MM.1S (cell line): ENCODE measurements around the gene HCN1.
"Not testable (repeated sequence)": the region's sequence is repeated elsewhere in the genome, so short reads cannot be mapped to it uniquely, and the experiment has no call there.

Experiments
- DNase-seq: peaks from one replicate; pipeline ENCODE4 v3.0.0-alpha.2; 2015
- H2AFZ ChIP-seq: fragments of 300-600 bp; sonication (generic); 2 replicates; pipeline ENCODE4 v1.6.0; 2016; ENCODE audit warnings: antibody characterized with exemption, low read length
- H3F3A ChIP-seq: fragments of 300-600 bp; sonication (generic); 2 replicates; pipeline ENCODE4 v1.6.1; 2016; ENCODE audit warnings: mild to moderate bottlenecking, antibody characterized with exemption, low read length, moderate library complexity, mixed read lengths; ENCODE audit not compliant: insufficient read depth
- H3K27ac ChIP-seq: fragments of 300-600 bp; sonication (generic); 2 replicates; pipeline ENCODE4 v1.5.1; 2016; ENCODE audit warnings: mild to moderate bottlenecking, low read length
- H3K27me3 ChIP-seq: fragments of 300-600 bp; sonication (generic); replicated peaks from 2 replicates; pipeline ENCODE4 v1.6.0; 2016; ENCODE audit warnings: low read length; ENCODE audit not compliant: insufficient read depth
- H3K36me3 ChIP-seq: fragments of 300-600 bp; sonication (generic); replicated peaks from 2 replicates; pipeline ENCODE4 v1.6.1; 2016; ENCODE audit warnings: mild to moderate bottlenecking, low read length, mixed read lengths; ENCODE audit not compliant: insufficient read depth
- H3K4me1 ChIP-seq: fragments of 300-600 bp; sonication (generic); 2 replicates; pipeline ENCODE4 v1.6.1; 2016; ENCODE audit warnings: low read length, mixed read lengths
- H3K4me2 ChIP-seq: fragments of 300-600 bp; sonication (generic); 2 replicates; pipeline ENCODE4 v1.6.0; 2016; ENCODE audit warnings: low read depth, low read length
- H3K4me3 ChIP-seq: fragments of 300-600 bp; sonication (generic); 2 replicates; pipeline ENCODE4 v1.5.1; 2016; ENCODE audit warnings: low read length, mixed read lengths
- H3K79me2 ChIP-seq: fragments of 300-600 bp; sonication (generic); 2 replicates; pipeline ENCODE4 v1.6.1; 2016; ENCODE audit warnings: mixed run types, low read length, mixed read lengths
- H3K9ac ChIP-seq: fragments of 300-600 bp; sonication (generic); 2 replicates; pipeline ENCODE4 v1.6.1; 2016; ENCODE audit warnings: low read length, mixed read lengths
- H3K9me2 ChIP-seq: fragments of 300-600 bp; sonication (generic); replicated peaks from 2 replicates; pipeline ENCODE4 v1.6.1; 2016; ENCODE audit warnings: mild to moderate bottlenecking, low read length, mixed read lengths; ENCODE audit not compliant: insufficient read depth
- H3K9me3 ChIP-seq: fragments of 300-600 bp; sonication (generic); replicated peaks from 2 replicates; pipeline ENCODE4 v1.6.1; 2016; ENCODE audit warnings: mild to moderate bottlenecking, low read length, mixed read lengths; ENCODE audit not compliant: insufficient read depth
- H4K20me1 ChIP-seq: fragments of 300-600 bp; sonication (generic); 2 replicates; pipeline ENCODE4 v1.6.1; 2016; ENCODE audit warnings: mild to moderate bottlenecking, low read length, moderate library complexity, mixed read lengths; ENCODE audit not compliant: insufficient read depth
- EZH2 ChIP-seq: fragments of 300-600 bp; sonication (generic); optimal IDR thresholded peaks from 2 replicates; pipeline ENCODE3; 2017; ENCODE audit warnings: low read depth, mild to moderate bottlenecking, antibody characterized with exemption, low read length, mixed read lengths
- EZH2phosphoT487 ChIP-seq: fragments of 300-600 bp; sonication (generic); IDR thresholded peaks from 2 replicates; pipeline ENCODE4 v1.6.1; 2018; ENCODE audit warnings: antibody characterized with exemption, low read length
- TF ChIP-seq, protein P1 (sequence below): fragments of 300-600 bp; sonication (generic); IDR thresholded peaks from 2 replicates; pipeline ENCODE4 v1.5.1; 2016; ENCODE audit warnings: antibody characterized with exemption, low read length, mixed read lengths

The HCN1 gene

DNA sequence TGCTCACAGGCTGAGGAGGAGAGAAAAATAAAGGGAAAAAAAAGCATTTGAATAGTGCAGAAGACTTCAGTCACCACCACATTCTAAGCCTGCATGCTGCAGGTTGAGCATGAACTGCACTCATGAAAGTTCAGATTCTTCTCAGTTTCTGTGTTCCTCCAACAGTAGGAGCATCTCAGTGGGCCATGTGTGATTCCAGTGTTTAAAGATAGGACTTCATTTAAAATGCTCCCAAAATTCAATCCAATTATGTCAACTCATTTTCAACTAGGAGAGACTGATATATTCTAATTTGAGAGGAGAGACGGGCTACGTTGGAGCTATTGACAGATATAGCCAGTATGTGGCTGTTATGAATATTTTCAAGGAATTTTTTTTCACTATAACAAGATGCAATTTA is 186.8 kb downstream of the HCN1 start:
- H3F3A ChIP-seq: no peaks in the 10 kb centered on the region
- H3K36me3 ChIP-seq: no peaks in the 10 kb centered on the region
- no peak for DNase-seq
- H3K4me3 ChIP-seq: no peak overlapping the region
- H3K9me2 ChIP-seq: no peaks in the 10 kb centered on the region
- H3K9ac ChIP-seq: no peak overlapping the region
- no peak overlapping the region for H3K4me2 ChIP-seq
- no peaks in the 10 kb centered on the region for H4K20me1 ChIP-seq
- TF ChIP-seq, protein P1, sequence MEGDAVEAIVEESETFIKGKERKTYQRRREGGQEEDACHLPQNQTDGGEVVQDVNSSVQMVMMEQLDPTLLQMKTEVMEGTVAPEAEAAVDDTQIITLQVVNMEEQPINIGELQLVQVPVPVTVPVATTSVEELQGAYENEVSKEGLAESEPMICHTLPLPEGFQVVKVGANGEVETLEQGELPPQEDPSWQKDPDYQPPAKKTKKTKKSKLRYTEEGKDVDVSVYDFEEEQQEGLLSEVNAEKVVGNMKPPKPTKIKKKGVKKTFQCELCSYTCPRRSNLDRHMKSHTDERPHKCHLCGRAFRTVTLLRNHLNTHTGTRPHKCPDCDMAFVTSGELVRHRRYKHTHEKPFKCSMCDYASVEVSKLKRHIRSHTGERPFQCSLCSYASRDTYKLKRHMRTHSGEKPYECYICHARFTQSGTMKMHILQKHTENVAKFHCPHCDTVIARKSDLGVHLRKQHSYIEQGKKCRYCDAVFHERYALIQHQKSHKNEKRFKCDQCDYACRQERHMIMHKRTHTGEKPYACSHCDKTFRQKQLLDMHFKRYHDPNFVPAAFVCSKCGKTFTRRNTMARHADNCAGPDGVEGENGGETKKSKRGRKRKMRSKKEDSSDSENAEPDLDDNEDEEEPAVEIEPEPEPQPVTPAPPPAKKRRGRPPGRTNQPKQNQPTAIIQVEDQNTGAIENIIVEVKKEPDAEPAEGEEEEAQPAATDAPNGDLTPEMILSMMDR: no peak
- TF ChIP-seq EZH2 (no peak), EZH2phosphoT487 (no peak)
- no peaks in the 10 kb centered on the region for H3K4me1 ChIP-seq
- H3K9me3 ChIP-seq: no peaks in the 10 kb centered on the region
- H3K79me2 ChIP-seq: no peaks in the 10 kb centered on the region
- H2AFZ ChIP-seq: no peak overlapping the region
- no peaks in the 10 kb centered on the region for H3K27me3 ChIP-seq
- H3K27ac ChIP-seq: no peak overlapping the region

DNA sequence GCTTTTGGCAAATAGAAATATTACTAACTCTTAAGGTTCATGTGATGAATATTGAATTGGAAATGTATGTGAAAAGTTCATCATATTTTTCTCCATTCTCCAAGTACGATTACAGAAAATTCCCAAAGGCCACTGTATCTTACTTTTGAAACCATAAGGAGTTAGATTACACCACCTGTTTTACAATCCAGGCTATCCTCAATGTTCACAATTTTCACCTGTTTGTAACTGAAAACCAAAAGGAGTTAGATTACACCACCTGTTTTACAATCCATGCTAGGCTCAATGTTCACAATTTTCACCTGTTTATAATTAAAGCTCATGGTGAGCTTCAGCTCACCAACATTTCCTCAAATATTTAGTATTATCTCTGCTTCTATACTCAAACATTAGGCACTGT is 188.0 kb downstream of the HCN1 start:
- no peaks in the 10 kb centered on the region for H3K9me3 ChIP-seq
- H3K9me2 ChIP-seq: no peaks in the 10 kb centered on the region
- TF ChIP-seq EZH2 (no peak), EZH2phosphoT487 (no peak)
- TF ChIP-seq, protein P1: no peak
- H3K4me1 ChIP-seq: no peaks in the 10 kb centered on the region
- no peaks in the 10 kb centered on the region for H4K20me1 ChIP-seq
- H2AFZ ChIP-seq: no peak overlapping the region
- no peak for DNase-seq
- H3K27me3 ChIP-seq: no peaks in the 10 kb centered on the region
- H3K4me2 ChIP-seq: no peak overlapping the region
- no peak overlapping the region for H3K4me3 ChIP-seq
- no peak overlapping the region for H3K9ac ChIP-seq
- no peak overlapping the region for H3K27ac ChIP-seq
- H3F3A ChIP-seq: no peaks in the 10 kb centered on the region
- H3K36me3 ChIP-seq: no peaks in the 10 kb centered on the region
- no peaks in the 10 kb centered on the region for H3K79me2 ChIP-seq

DNA sequence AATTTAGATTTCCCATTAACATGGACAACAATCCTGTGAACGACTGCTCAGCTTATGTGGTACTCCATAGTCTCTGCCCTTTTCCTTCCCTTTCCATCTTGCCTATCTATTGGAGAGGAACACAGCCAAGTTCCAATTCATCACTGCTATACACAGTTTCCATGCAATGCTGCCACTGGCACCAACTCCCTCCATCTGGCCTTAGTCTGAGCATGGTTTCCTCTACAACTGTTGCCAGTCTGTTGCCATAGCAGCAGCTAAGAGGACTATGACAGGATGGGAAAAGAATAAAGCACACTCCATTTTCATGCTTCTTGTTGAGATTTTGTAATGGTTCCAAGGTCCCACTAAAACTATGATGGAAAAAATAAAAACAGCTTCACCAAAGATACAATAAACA is 189.0 kb downstream of the HCN1 start:
- Histone ChIP-seq H3K27me3 (no peaks in the 10 kb centered on the region), H4K20me1 (no peaks in the 10 kb centered on the region), H3K36me3 (no peaks in the 10 kb centered on the region), H3F3A (no peaks in the 10 kb centered on the region), H3K9me2 (no peaks in the 10 kb centered on the region), H3K4me3 (no peak overlapping the region), H3K9me3 (no peaks in the 10 kb centered on the region), H3K4me2 (no peak overlapping the region), H3K4me1 (no peaks in the 10 kb centered on the region), H3K79me2 (no peaks in the 10 kb centered on the region), H3K9ac (no peak overlapping the region), H2AFZ (no peak overlapping the region), H3K27ac (no peak overlapping the region)
- no peak for DNase-seq
- no peak for TF ChIP-seq EZH2phosphoT487

DNA sequence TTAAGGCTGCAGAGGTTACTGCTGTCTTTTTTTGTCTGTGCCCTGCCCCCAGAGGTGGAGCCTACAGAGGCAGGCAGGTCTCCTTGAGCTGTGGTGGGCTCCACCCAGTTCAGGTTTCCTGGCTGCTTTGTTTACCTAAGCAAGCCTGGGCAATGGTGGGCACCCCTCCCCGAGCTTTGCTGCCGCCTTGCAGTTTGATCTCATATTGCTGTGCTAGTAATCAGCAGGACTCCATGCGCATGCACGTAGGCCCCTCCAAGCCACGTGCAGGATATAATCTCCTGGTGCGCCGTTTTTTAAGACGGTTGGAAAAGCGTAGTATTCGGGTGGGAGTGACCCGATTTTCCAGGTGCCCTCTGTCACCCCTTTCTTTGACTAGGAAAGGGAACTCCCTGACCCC is 197.2 kb downstream of the HCN1 start:
- DNase-seq, H3K36me3 ChIP-seq, H2AFZ ChIP-seq: not testable (repeated sequence)

More for the DNA sequence above, 197.2 kb downstream of the HCN1 start:
- H3K9ac ChIP-seq, H3K27me3 ChIP-seq, H3K4me3 ChIP-seq, H3K79me2 ChIP-seq, H4K20me1 ChIP-seq, H3K9me2 ChIP-seq, H3K4me1 ChIP-seq, H3K4me2 ChIP-seq, H3K9me3 ChIP-seq, H3F3A ChIP-seq, H3K27ac ChIP-seq: not testable (repeated sequence)
